HG03139 (cell line): Measurements from ENCODE around the gene MYPN.
A peak's percentile ranks its signal among the peaks of the same experiment; 100 is the strongest.

Source experiments
- ATAC-seq: cut with Tn5 transposase; IDR thresholded peaks from one replicate; pipeline ENCODE4 v1.9.1; 2021; ENCODE audit not compliant: unreplicated experiment

Gene MYPN

GRCh38 chr10:68088740-68089139 lies 20.5 kb upstream of the MYPN start:
- peak; percentile 61 for ATAC-seq

GRCh38 chr10:68090586-68090985 lies 18.7 kb upstream of the MYPN start:
- ATAC-seq: no peak

- no peak for ATAC-seq
Measured at GRCh38 chr10:68092512-68092911, 16.8 kb upstream of the MYPN start.

DNA sequence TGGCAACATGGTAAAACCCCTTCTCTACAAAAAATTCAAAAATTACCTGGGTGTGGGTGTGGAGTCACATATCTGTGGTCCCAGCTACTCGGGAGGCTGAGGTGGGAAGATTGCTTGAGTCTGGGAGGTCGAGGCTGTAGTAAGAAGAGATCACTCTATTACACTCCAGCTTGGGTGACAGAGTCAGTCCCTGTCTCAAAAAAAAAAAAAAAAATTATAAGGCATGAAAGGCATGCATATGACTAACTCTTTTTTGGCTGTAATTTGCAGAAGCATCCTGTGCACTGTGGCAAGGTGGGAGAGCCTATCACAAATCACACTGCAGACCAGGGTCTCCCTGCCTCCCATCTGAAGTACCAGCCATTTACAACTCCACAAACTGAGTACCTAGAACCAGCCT lies 14.1 kb upstream of the MYPN start:
- no peak for ATAC-seq

- no peak for ATAC-seq
Measured at GRCh38 chr10:68096913-68097516, 12.3 kb upstream of the MYPN start.

GRCh38 chr10:68099736-68100135 lies 9.6 kb upstream of the MYPN start:
- no peak for ATAC-seq

- no peak for ATAC-seq
Measured at GRCh38 chr10:68101066-68101465, 8.2 kb upstream of the MYPN start.

DNA sequence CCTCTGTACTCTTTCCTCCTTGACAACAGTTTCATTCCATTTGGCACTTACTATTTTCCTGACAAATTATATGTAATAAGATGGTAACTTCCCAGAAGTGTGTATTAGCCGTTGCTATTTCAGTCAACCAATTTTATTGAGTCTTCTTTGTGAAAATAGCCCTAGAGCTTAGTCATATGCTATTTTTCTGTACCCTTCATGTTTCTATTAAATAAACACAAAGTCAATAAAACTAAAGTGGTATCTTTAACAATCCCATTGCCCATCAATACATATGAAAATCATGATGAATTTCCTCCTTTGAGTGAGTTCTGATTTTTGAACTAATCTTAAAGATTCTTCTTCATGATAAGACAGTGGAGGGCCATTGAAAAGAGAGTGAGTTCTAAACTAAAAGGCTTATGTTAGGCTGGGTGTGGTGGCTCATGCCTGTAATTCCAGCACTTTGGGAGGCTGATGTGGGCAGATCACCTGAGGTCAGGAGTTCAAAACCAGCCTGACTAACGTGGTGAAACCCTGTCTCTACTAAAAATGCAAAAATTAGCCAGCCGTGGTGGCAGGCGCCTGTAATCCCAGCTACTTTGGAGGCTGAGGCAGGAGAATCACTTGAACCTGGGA lies 5.9 kb upstream of the MYPN start:
- no peak for ATAC-seq

- ATAC-seq: no peak
Measured at GRCh38 chr10:68103901-68104300, 5.4 kb upstream of the MYPN start.

- ATAC-seq: no peak
Measured at GRCh38 chr10:68105820-68106219, 3.5 kb upstream of the MYPN start.

- ATAC-seq: no peak
Measured at GRCh38 chr10:68106656-68107055, 2.6 kb upstream of the MYPN start.

DNA sequence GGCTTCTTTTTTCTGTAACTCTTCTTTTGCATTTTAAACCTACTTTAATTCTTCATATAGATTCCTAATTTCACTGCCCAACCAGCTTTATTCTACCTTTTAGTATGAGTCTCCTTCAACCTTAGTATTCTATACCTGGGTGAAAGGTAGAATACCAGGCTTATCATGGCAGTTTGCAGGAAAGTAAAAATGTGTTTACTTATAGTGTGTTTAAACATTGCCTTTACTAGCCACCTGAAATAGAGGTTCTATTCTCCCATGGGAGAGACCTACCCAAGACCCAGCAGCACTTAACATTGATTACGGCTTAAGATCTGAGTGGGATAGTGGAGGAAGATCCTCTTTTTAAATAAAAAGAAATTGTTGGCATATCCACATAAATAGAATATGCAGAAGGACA lies 1.6 kb upstream of the MYPN start:
- ATAC-seq: no peak

- ATAC-seq: no peak
Measured at GRCh38 chr10:68108051-68108450, 1.2 kb upstream of the MYPN start.

DNA sequence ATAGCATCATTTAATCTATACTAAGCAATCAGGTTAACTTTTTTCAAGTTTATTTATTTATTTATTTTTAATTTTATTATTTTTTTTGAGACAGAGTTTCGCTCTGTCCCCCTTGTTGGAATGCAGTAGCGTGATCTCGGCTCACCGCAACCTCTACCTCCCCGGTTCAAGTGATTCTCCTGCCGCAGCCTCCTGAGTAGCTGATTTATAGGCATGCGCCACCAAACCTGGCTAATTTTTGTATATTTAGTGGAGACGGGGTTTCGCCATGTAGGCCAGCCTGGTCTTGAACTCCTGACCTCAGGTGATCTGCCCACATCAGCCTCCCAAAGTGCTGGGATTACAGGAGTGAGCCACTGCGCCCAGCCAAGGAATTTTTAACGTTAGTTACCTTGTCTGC lies 635 bp upstream of the MYPN start:
- no peak for ATAC-seq

GRCh38 chr10:68110027-68110426 lies 739 bp downstream of the MYPN start:
- no peak for ATAC-seq

- no peak for ATAC-seq
Measured at GRCh38 chr10:68111584-68111983, 2.3 kb downstream of the MYPN start.

DNA sequence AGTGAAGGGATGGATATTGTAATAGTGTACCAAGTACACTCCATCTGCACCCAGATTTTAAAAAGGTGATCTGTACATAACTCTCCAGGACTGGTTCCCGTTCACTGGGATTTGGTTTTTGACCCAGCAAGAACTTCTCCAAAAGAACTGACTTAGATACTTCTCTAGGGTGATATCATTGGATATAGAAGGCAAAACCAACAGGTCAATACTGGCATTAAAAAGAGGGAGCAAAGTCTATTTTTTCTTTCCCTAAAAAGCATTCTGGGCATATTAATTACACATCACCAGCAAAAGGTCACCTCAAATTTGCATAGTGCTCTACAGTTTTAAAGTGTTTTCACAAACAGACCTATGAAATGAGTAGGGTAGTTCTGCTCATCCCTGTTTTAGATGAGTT lies 3.5 kb downstream of the MYPN start:
- ATAC-seq: no peak

- ATAC-seq: no peak
Measured at GRCh38 chr10:68118657-68119056, 9.4 kb downstream of the MYPN start.

DNA sequence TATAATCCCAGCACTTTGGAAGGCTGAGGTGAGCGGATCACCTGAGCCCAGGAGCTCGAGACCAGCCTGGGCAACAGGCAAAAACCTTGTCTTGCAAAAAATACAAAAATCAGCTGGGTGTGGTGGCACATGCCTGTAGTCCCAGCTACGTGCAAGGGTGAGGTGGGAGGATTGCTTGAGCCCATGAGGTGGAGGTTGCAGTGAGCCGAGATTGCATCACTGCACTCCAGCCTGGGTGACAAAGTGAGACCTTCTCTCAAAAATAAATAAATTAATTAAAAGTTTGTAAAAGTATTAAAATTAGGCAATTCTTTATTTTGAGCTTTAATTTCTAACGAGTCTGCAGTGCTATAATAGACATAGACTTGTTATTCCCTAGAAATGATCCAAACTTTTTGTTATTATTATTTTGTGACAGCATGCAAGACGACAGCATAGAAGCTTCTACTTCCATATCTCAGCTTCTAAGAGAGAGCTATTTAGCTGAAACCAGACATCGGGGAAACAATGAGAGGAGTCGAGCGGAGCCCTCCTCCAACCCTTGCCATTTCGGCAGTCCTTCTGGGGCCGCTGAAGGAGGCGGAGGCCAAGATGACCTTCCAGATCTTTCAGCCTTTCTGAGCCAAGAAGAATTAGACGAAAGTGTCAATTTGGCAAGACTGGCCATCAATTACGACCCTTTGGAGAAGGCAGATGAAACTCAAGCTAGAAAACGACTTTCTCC lies 11.9 kb downstream of the MYPN start:
- no peak for ATAC-seq

GRCh38 chr10:68121852-68122251 lies 12.6 kb downstream of the MYPN start:
- no peak for ATAC-seq

- ATAC-seq: no peak
Measured at GRCh38 chr10:68124718-68125117, 15.4 kb downstream of the MYPN start.

DNA sequence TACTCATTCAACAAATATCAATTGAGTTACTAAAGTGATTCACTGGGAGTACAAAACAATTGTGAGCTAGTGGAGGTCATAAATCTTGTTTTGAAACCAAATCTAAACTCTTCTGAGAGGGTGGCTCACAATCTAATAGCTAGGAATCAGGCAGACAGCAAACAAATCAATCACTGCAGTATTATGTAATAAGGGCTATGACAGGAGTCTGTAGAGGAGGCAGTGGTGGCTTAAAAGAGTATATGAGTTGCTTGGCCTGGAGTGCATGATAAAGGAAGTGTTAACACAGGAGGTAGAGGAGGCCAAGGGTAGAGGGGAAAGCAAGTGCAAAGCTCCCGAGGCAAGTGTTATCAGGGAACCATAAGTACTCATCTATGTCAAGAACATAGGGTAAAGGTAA lies 16.5 kb downstream of the MYPN start:
- ATAC-seq: no peak

GRCh38 chr10:68128015-68128414 lies 18.7 kb downstream of the MYPN start:
- no peak for ATAC-seq
